Testis (tissue), 3 donors: ENCODE data around the gene RNASE12. TPM values are rescaled to one million over a fixed set of nuclear protein-coding genes. Genes with fewer than 3 reads are reported as not detected.

Experiments used
- DNase-seq: peaks from one replicate; pipeline ENCODE4 v3.0.0-alpha.2; 2019
- H3K27ac ChIP-seq, 2 donors: fragments of 200-600 bp; sonication (generic); one replicate each; pipeline ENCODE4 v1.5.1; 2019
- H3K27me3 ChIP-seq: fragments of 200-600 bp; sonication (generic); one replicate; pipeline ENCODE4 v1.5.1; 2019
- H3K36me3 ChIP-seq: fragments of 200-600 bp; sonication (generic); one replicate; pipeline ENCODE4 v1.5.1; 2017; ENCODE audit warnings: low read depth; ENCODE audit errors: missing control alignments
- H3K4me1 ChIP-seq: fragments of 200-600 bp; sonication (generic); one replicate; pipeline ENCODE4 v1.5.1; 2019
- H3K4me3 ChIP-seq, 2 donors: fragments of 200-600 bp; sonication (generic); one replicate each; pipeline ENCODE4 v1.5.1; 2017 to 2019
- H3K9me3 ChIP-seq: fragments of 200-600 bp; sonication (generic); one replicate; pipeline ENCODE4 v1.5.1; 2017
- POLR2A ChIP-seq: fragments of 450-650 bp; IDR thresholded peaks from one replicate; pipeline ENCODE4 v1.6.1; 2017; ENCODE audit warnings: antibody characterized with exemption, mild to moderate bottlenecking, moderate library complexity
- WGBS, 2 donors: methylation state at CpG; one replicate each; pipeline ENCODE4 v1.1.5; 2018; 5-methylcytosine and 5-hydroxymethylcytosine counted together
- intact Hi-C: fragments of 100-400 bp; cut with DNase I; formaldehyde crosslinking; loops from one replicate; pipeline ENCODE4 v1.15.1; 2023; ENCODE audit warnings: low total_unique reads
- polyA plus RNA-seq: library from polyadenylated mRNA; stranded (reverse); fragments of 350-450 nt; fragmentation: Illumina TruSeq; extraction: RNeasy Lipid Tissue Mini Kit (QIAGEN cat#74804); gene quantifications from one replicate; pipeline ENCODE4 v1.2.3, GENCODE V29; 2014; ENCODE audit warnings: low read depth, low replicate concordance; ENCODE audit not compliant: insufficient read depth
- total RNA-seq, 2 donors: library from RNA; depleted of rRNA; stranded (reverse); fragments of >200 nt; gene quantifications; one replicate each; pipeline ENCODE4 v1.2.3, GENCODE V29; 2016
- TF ChIP-seq, protein P1 (sequence below), 3 experiments: fragments of 450-650 bp in 2 of 3; fragments of 200-600 bp in 1 of 3; sonication (generic) in 1 of 3; IDR thresholded peaks; one replicate each; pipeline ENCODE4 v1.5.1; 2016 to 2019; ENCODE audit warnings: antibody characterized with exemption in 3 of 3, mild to moderate bottlenecking in 2 of 3, moderate library complexity in 1 of 3

RNASE12 gene
- total and polyA plus RNA-seq, 3 donors from 2014 or later, result 1.3 TPM; not detected in 2

DNA sequence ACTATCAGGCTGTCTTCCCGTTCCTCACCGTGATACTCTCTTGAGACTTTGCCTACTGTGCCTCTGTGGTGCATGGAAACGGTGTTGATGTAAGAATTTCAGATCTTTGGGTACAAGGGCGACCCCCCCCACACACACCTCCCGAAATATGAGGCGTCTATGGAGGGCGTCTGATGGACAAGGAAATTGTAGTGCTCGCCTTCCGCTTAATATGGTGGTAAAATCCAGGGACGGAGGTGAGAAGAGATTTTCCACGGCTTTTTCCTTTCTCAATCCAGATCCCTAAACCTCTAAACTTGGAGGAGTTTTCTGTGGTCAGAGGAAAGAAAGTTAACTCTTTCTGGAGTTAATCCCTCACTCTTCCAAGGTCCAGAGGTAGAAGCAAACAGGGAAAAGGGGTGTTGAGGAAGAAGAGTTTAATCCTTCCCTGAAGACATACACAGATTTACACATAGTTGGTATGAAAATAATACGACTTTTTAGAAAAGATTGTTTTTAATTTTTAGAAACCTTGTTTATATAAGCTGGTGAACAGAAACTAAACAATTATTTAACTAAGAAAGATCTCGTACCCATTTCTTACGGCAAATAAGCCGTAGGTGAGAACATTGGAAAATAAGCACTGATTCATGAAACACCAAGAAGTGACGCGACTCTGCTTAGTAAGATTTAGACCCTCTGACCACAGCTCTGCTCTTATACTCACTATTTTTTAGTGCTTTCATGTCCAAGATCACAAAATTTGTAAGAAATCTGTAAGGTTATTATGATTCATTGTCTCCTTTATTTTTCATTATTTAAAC lies 23.1 kb upstream of the RNASE12 start:
- H3K27me3 ChIP-seq, result no peaks in the 10 kb centered on the region
- H3K4me1 ChIP-seq, result peaks cover 6% of the 10 kb centered on the region
- WGBS, 2 donors, result 3 to 8% methylated on average over 17 of the region's 17 CpGs
- H3K4me3 ChIP-seq, result peak overlapping the region; percentile 51 to 71
- H3K9me3 ChIP-seq, result no peaks in the 10 kb centered on the region
- no peaks in the 10 kb centered on the region for H3K36me3 ChIP-seq
- TF ChIP-seq, protein P1, sequence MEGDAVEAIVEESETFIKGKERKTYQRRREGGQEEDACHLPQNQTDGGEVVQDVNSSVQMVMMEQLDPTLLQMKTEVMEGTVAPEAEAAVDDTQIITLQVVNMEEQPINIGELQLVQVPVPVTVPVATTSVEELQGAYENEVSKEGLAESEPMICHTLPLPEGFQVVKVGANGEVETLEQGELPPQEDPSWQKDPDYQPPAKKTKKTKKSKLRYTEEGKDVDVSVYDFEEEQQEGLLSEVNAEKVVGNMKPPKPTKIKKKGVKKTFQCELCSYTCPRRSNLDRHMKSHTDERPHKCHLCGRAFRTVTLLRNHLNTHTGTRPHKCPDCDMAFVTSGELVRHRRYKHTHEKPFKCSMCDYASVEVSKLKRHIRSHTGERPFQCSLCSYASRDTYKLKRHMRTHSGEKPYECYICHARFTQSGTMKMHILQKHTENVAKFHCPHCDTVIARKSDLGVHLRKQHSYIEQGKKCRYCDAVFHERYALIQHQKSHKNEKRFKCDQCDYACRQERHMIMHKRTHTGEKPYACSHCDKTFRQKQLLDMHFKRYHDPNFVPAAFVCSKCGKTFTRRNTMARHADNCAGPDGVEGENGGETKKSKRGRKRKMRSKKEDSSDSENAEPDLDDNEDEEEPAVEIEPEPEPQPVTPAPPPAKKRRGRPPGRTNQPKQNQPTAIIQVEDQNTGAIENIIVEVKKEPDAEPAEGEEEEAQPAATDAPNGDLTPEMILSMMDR (IDR thresholded peaks at IDR 0.05), result no peak
- TF ChIP-seq POLR2A, result no peak
- peak overlapping the region; percentile 87 to 88 for H3K27ac ChIP-seq
- peak; percentile 45 for DNase-seq
- intact Hi-C loops, result loop anchor here (5.0 kb wide), 1 partner anchor 73 kb away; the partner anchor contains the start of gene ANG

DNA sequence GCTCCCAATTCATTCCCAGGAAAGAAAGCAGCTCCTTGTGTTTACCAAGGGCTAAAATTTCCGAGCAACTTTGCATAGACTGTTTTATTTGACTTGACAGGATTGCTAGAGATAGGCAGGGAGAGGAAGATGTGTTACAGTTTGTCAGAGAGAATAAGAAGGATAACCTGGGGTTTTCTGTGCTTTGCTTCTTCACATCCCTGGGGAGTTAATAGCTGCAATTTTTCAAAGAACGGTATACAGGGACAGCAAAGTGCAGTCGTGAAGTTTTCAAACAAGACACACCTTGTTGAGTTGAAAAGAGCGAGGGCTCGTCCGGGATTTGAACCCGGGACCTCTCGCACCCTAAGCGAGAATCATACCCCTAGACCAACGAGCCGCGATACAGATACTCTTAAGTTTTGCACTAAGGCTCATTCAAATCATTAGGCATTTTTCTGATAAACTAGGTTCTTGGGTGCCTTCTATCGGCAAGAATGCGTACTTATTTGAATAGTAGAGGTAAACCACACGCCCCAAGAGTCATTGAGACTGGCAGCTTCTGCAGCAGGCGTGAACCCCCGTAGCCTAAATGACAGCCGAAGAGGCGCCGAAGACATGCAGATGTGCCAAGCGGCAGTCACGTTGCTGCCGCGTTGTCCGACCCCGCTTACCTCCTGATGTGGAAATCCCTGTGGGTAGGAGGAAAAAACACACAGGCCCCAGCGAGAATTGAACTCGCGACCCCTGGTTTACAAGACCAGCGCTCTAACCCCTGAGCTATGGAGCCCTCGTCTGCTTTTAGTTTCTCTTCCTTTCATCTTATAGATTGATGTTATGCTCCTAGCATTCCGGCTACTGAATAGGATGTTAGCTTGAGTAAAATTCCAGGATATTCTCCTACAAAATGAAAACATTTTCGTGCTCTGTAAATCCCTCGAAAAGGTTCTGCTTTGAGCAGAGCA lies 22.2 kb upstream of the RNASE12 start:
- Histone ChIP-seq H3K4me3 (peak overlapping the region; percentile 51 to 71), H3K36me3 (no peaks in the 10 kb centered on the region), H3K27me3 (no peaks in the 10 kb centered on the region), H3K27ac (peak overlapping the region; percentile 87 to 88), H3K4me1 (peaks cover 6% of the 10 kb centered on the region), H3K9me3 (no peaks in the 10 kb centered on the region)
- intact Hi-C loops, result loop anchor here (5.0 kb wide), 1 partner anchor 74 kb away; the partner anchor contains the start of gene ANG
- peak; percentile 88 for DNase-seq
- WGBS, 2 donors, result 0% methylated on average over 25 to 34 of the region's 34 CpGs
- TF ChIP-seq POLR2A, result no peak
- TF ChIP-seq, protein P1 (IDR thresholded peaks at IDR 0.05), result peak; percentile 77 to 96 (median 90)

DNA sequence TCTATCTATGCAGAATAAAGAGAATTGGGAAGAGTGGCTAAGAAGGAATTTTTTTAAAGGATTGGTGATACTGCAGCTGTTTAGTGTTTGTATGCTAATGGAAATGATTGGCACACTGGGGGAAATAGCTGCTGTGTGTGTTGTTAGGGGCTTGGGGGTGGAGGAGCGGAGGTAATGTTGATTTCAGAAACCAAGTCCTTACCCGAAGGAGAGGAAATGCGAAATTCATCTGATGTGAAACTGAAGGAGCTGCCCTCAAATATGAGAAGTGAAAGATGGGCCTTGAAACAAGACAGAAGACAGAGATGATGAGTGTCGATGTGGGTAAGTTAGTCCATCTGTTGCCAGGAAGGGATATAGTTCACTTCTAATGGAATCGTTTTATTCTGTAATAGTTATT lies 21.2 kb upstream of the RNASE12 start:
- Histone ChIP-seq H3K27ac (no peak overlapping the region), H3K4me1 (peaks cover 6% of the 10 kb centered on the region)
- WGBS, 2 donors, result 30 to 57% methylated on average over 5 of the region's 5 CpGs

DNA sequence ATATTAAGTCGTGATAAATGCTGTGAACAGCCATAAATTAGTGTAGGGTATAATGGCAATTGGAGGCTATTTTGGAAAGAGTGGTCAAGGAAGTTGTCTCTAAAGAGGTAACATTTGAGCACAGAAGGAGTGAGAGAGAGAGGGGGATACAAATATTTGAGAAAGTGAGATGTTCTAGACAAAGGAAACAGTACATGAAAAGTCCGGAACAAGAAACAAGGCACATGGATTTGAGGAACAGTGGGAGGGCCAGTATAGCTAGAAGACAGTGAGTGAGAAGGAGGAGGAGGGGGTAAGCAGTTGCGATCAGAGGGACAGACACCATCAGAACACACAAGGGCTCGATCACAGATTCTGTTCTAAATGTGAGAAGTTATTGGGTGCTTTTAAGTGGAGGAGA lies 20.1 kb upstream of the RNASE12 start:
- TF ChIP-seq POLR2A, result no peak
- TF ChIP-seq, protein P1 (IDR thresholded peaks at IDR 0.05), result no peak
- Histone ChIP-seq H3K4me3 (no peak overlapping the region), H3K4me1 (peaks cover 6% of the 10 kb centered on the region), H3K27ac (no peak overlapping the region), H3K9me3 (no peaks in the 10 kb centered on the region), H3K36me3 (no peaks in the 10 kb centered on the region), H3K27me3 (no peaks in the 10 kb centered on the region)
- no peak for DNase-seq
- intact Hi-C loops, result loop anchor here (5.0 kb wide), 1 partner anchor 76 kb away; the partner anchor contains the start of gene ANG
- WGBS, 2 donors, result 33 to 53% methylated on average over 4 of the region's 4 CpGs

More for the DNA sequence above, 21.2 kb upstream of the RNASE12 start:
- intact Hi-C loops, result loop anchor here (5.0 kb wide), 1 partner anchor 75 kb away; the partner anchor contains the start of gene ANG
- H3K4me3 ChIP-seq, result no peak overlapping the region
- no peaks in the 10 kb centered on the region for H3K36me3 ChIP-seq
- H3K27me3 ChIP-seq, result no peaks in the 10 kb centered on the region
- no peak for DNase-seq
- TF ChIP-seq POLR2A, result no peak
- TF ChIP-seq, protein P1 (IDR thresholded peaks at IDR 0.05), result no peak
- H3K9me3 ChIP-seq, result no peaks in the 10 kb centered on the region
